ENCODE results near the gene CDH5. TPM values are rescaled to one million over a fixed set of nuclear protein-coding genes. Genes with fewer than 3 reads are reported as not detected.

Gene CDH5
- total RNA-seq, 2 donors from 2014 or later: 10.4 to 15.8 TPM

- TF ChIP-seq CTCF (IDR thresholded peaks at IDR 0.05): peak in 6 of 7 experiments; percentile 3 to 20 (median 17)
- no peak for TF ChIP-seq POLR2A (IDR thresholded peaks at IDR 0.05)
- intact Hi-C loops (cut with DNase I): no loop called here
- ATAC-seq (no peak), DNase-seq (no peak)
- WGBS, 2 donors: 59 to 64% methylated on average over 6 to 8 of the region's 9 CpGs
- Histone ChIP-seq H3K36me3 (replicated peaks in 1 of 2; ENCODE audit: insufficient read depth in 1 of 2, low read depth in 2 of 2) (no peaks in the 10 kb centered on the region), H3K4me3 (no peak overlapping the region), H3K27me3 (no peaks in the 10 kb centered on the region), H3K4me1 (no peaks in the 10 kb centered on the region), H3K9me3 (no peaks in the 10 kb centered on the region), H3K27ac (no peak overlapping the region)
These were observed 24.1 kb upstream of the CDH5 start for GRCh38 chr16:66342294-66342900.

- no peak for ATAC-seq
- intact Hi-C loops (cut with DNase I): no loop called here
- 43 to 53% methylated on average over 14 of the region's 14 CpGs for WGBS, 2 donors
- H3K4me3 ChIP-seq: no peak overlapping the region
- no peaks in the 10 kb centered on the region for H3K4me1 ChIP-seq
- no peak overlapping the region for H3K27ac ChIP-seq
- peak; percentile 54 to 90 (median 66) for TF ChIP-seq CTCF (IDR thresholded peaks at IDR 0.05)
- TF ChIP-seq POLR2A (IDR thresholded peaks at IDR 0.05): no peak
- no peaks in the 10 kb centered on the region for H3K27me3 ChIP-seq
- no peaks in the 10 kb centered on the region for H3K36me3 ChIP-seq (replicated peaks in 1 of 2; ENCODE audit: insufficient read depth in 1 of 2, low read depth in 2 of 2)
- DNase-seq: peak in 3 of 4 donors; percentile 37 to 42 (median 39)
- H3K9me3 ChIP-seq: no peaks in the 10 kb centered on the region
These were observed 21.9 kb upstream of the CDH5 start for GRCh38 chr16:66344533-66345145.

- intact Hi-C loops (cut with DNase I): no loop called here
- WGBS, 2 donors: 88 to 100% methylated on average over 1 to 2 of the region's 2 CpGs
These were observed 20.3 kb upstream of the CDH5 start for GRCh38 chr16:66346221-66346620.

GRCh38 chr16:66352304-66352703 lies 14.2 kb upstream of the CDH5 start:
- intact Hi-C loops (cut with DNase I): no loop called here
- WGBS, 2 donors: 65 to 70% methylated on average over 2 of the region's 2 CpGs
- ATAC-seq (no peak), DNase-seq (no peak)
- H3K27me3 ChIP-seq: no peaks in the 10 kb centered on the region
- TF ChIP-seq POLR2A (IDR thresholded peaks at IDR 0.05): no peak
- no peak for TF ChIP-seq CTCF (IDR thresholded peaks at IDR 0.05)
- no peaks in the 10 kb centered on the region for H3K36me3 ChIP-seq (replicated peaks in 1 of 2; ENCODE audit: insufficient read depth in 1 of 2, low read depth in 2 of 2)
- H3K9me3 ChIP-seq: no peaks in the 10 kb centered on the region
- no peak overlapping the region for H3K27ac ChIP-seq
- H3K4me1 ChIP-seq: no peaks in the 10 kb centered on the region
- H3K4me3 ChIP-seq: no peak overlapping the region

More at GRCh38 chr16:66346221-66346620, 20.3 kb upstream of the CDH5 start:
- Histone ChIP-seq H3K4me1 (no peaks in the 10 kb centered on the region), H3K27me3 (no peaks in the 10 kb centered on the region), H3K4me3 (no peak overlapping the region), H3K27ac (no peak overlapping the region), H3K36me3 (replicated peaks in 1 of 2; ENCODE audit: insufficient read depth in 1 of 2, low read depth in 2 of 2) (no peaks in the 10 kb centered on the region), H3K9me3 (no peaks in the 10 kb centered on the region)
- no peak for ATAC-seq
- DNase-seq: no peak
- TF ChIP-seq POLR2A (IDR thresholded peaks at IDR 0.05) (no peak), CTCF (IDR thresholded peaks at IDR 0.05) (no peak)

GRCh38 chr16:66353055-66353454 lies 13.4 kb upstream of the CDH5 start:
- no peak overlapping the region for H3K27ac ChIP-seq
- intact Hi-C loops (cut with DNase I): no loop called here
- no peaks in the 10 kb centered on the region for H3K9me3 ChIP-seq
- H3K4me1 ChIP-seq: no peaks in the 10 kb centered on the region
- DNase-seq: no peak
- TF ChIP-seq CTCF (IDR thresholded peaks at IDR 0.05) (no peak), POLR2A (IDR thresholded peaks at IDR 0.05) (no peak)
- H3K36me3 ChIP-seq (replicated peaks in 1 of 2; ENCODE audit: insufficient read depth in 1 of 2, low read depth in 2 of 2): no peaks in the 10 kb centered on the region
- no peak overlapping the region for H3K4me3 ChIP-seq
- no peak for ATAC-seq
- no peaks in the 10 kb centered on the region for H3K27me3 ChIP-seq
- WGBS, 2 donors: 19 to 23% methylated on average over 4 to 5 of the region's 5 CpGs

Measured in body of pancreas (tissue), 4 donors.